Lower lobe of right lung (tissue), 2 donors: ENCODE measurements around the gene PXMP4. TPM values are rescaled to one million over a fixed set of nuclear protein-coding genes. Genes with fewer than 3 reads are reported as not detected.
A peak's percentile ranks its signal among the peaks of the same experiment; 100 is the strongest.

Experiments used
- ATAC-seq, 2 donors: fragments of 200-7000 bp; cut with Tn5 transposase; one replicate each; pipeline ENCODE4 v1.9.1; 2020 to 2022; ENCODE audit warnings: mild to moderate bottlenecking in 2 of 2, moderate library complexity in 2 of 2
- DNase-seq: peaks from one replicate; pipeline ENCODE4 v3.0.0-alpha.2; 2020
- H3K27ac ChIP-seq: fragments of 200-600 bp; one replicate; pipeline ENCODE4 v1.8.0; 2022
- H3K27me3 ChIP-seq: fragments of 200-600 bp; one replicate; pipeline ENCODE4 v1.8.0; 2022; ENCODE audit warnings: low read depth
- H3K36me3 ChIP-seq: fragments of 200-600 bp; one replicate; pipeline ENCODE4 v1.8.0; 2022; ENCODE audit warnings: mild to moderate bottlenecking
- H3K4me1 ChIP-seq: fragments of 200-600 bp; one replicate; pipeline ENCODE4 v1.8.0; 2022
- H3K4me3 ChIP-seq: fragments of 200-600 bp; one replicate; pipeline ENCODE4 v1.8.0; 2022; ENCODE audit warnings: mild to moderate bottlenecking
- H3K9me3 ChIP-seq: fragments of 200-600 bp; one replicate; pipeline ENCODE4 v1.8.0; 2022
- intact Hi-C: fragments of 100-400 bp; cut with DNase I; formaldehyde crosslinking; loops from one replicate; pipeline ENCODE4 v1.11.0; 2022
- total RNA-seq: library from RNA; stranded (reverse); fragmentation: NEBNext Ultra II Directional; extraction: Animal tissue kit (Norgen Biotek cat#: 25700); gene quantifications from one replicate; pipeline ENCODE4 v1.2.1, GENCODE V29; 2021
- TF ChIP-seq, protein P1 (sequence below): fragments of 200-600 bp; IDR thresholded peaks from one replicate; pipeline ENCODE4 v1.8.0; 2022; ENCODE audit warnings: antibody characterized with exemption, mild to moderate bottlenecking
- donor health status: DM: no; HTN: yes; CAD: no; lungs with severe emphysema.

Gene PXMP4
- total RNA-seq, 1 donor from 2014 or later = 60.5 TPM

DNA sequence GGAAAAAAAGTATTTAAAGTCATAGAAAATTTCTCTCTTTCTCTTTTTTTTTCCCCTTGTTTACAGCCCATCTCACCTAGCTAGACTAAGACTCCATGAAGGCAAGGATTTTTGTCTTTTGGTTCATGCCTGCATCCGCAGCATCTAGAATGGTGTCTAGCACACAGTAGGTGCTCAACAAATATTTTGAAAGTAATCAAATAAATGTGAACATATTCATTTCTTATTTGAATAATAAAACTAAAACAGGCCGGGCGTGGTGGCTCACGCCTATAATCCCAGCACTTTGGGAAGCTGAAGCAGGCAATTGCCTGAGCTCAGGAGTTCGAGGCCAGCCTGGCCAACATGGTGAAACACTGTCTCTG is 7.0 kb upstream of the PXMP4 start:
- Histone ChIP-seq H3K4me3 (no peak overlapping the region), H3K36me3 (no peaks in the 10 kb centered on the region), H3K4me1 (no peaks in the 10 kb centered on the region), H3K27ac (no peak overlapping the region), H3K27me3 (no peaks in the 10 kb centered on the region), H3K9me3 (no peaks in the 10 kb centered on the region)
- DNase-seq (no peak), ATAC-seq (no peak)
- TF ChIP-seq, protein P1, sequence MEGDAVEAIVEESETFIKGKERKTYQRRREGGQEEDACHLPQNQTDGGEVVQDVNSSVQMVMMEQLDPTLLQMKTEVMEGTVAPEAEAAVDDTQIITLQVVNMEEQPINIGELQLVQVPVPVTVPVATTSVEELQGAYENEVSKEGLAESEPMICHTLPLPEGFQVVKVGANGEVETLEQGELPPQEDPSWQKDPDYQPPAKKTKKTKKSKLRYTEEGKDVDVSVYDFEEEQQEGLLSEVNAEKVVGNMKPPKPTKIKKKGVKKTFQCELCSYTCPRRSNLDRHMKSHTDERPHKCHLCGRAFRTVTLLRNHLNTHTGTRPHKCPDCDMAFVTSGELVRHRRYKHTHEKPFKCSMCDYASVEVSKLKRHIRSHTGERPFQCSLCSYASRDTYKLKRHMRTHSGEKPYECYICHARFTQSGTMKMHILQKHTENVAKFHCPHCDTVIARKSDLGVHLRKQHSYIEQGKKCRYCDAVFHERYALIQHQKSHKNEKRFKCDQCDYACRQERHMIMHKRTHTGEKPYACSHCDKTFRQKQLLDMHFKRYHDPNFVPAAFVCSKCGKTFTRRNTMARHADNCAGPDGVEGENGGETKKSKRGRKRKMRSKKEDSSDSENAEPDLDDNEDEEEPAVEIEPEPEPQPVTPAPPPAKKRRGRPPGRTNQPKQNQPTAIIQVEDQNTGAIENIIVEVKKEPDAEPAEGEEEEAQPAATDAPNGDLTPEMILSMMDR = no peak
- intact Hi-C loops = no loop called here

DNA sequence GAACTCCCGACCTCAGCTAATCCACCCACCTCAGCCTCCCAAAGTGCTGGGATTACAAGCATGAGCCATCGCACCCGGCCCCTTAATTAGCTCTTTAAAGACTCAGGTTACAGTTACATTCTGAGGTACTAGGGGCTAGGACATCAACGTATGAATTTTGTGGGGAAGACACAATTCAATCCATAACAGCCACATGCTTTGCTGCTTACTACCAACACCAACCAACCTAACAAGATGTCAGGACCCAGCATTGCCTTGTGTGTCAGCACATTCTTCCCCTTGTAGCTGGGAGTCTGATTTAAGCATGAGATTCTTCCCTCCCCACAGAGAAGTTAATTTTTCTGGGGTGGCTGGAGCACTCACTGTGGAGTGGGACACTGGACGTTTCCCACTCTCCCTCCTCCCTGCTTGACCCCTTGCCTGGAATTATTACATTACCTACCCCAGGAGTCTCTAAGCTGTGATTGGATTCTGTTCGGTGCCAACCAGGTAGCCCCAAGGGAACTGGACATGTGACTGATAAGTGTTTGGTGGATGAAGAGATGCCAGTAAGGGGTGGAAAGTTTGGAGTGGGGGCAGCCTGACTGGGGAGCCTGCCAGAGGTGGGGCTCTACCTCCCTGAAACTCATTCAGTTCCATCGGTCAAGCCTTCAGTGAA is 5.6 kb upstream of the PXMP4 start:
- TF ChIP-seq, protein P1 = no peak
- no peak overlapping the region for H3K4me3 ChIP-seq
- H3K36me3 ChIP-seq = no peaks in the 10 kb centered on the region
- intact Hi-C loops = no loop called here
- no peaks in the 10 kb centered on the region for H3K9me3 ChIP-seq
- peaks cover 3% of the 10 kb centered on the region for H3K4me1 ChIP-seq
- peak overlapping the region; percentile 62 for H3K27ac ChIP-seq
- DNase-seq = no peak
- H3K27me3 ChIP-seq = no peaks in the 10 kb centered on the region
- peak; percentile 45 to 63 for ATAC-seq

DNA sequence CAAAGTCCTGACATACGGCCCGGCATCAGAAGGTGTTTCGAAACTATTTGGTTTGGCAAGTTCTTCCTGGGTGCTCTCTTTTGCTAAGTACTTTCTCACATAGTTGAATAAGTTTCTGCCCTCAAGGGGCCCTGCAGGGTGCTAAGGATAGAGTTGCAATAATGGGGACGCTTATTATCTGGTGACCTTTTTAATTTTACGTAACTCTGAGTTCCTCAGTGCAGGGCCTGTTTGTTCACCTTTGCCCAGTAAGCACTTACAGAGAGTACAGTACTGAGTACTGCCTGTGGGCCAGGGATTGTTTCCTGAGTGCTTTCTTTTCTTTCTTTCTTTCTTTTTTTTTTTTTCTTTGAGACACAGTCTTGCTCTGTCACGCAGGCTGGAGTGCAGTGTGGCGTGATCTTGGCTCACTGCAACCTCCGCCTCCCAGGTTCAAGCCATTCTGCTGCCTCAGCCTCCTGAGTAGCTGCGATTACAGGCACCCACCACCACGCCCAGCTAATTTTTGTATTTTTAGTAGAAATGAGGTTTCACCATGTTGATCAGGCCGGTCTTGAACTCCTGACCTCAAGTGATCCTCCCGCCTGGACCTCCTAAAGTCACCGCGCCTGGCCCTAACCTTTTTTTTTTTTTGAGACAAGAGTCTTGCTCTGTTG is 4.5 kb upstream of the PXMP4 start:
- peak overlapping the region; percentile 62 for H3K27ac ChIP-seq
- TF ChIP-seq, protein P1 = no peak
- ATAC-seq (peak; percentile 85 to 86), DNase-seq (no peak)
- no peak overlapping the region for H3K4me3 ChIP-seq
- H3K4me1 ChIP-seq = peaks cover 9% of the 10 kb centered on the region
- no peaks in the 10 kb centered on the region for H3K27me3 ChIP-seq
- H3K9me3 ChIP-seq = no peaks in the 10 kb centered on the region
- intact Hi-C loops = no loop called here
- H3K36me3 ChIP-seq = no peaks in the 10 kb centered on the region

DNA sequence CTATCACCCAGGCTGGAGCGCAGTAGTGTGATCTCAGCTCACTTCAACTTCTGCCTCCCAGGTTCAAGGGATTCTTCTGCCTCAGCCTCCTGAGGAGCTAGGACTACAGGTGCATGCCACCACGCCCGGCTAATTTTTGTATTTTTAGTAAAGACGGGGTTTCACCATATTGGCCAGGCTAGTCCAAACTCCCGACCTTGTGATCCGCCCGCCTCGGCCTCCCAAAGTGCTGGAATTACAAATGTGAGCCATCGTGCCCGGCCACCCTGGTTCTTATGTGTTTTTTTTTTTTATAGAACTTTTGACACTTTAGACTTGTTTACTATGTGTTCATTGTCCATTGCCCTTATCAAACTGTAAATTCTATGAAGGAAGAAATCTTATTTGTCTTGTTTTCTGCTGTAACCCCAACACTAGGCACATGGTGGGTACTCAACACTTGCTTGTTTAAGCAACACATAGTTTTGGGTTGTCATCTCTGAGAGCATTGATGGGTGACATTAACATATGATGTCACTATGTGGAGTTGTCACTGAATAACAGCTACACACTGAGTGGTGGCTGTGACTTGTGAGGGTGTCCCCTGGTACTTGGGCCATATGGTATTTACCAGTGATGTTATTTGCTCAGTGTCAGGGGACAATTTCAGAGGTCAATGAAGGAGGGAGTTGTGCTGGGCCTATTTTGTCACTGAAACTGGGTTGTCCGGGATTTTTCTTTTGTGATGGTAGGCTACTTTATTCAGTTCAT is 1.5 kb upstream of the PXMP4 start:
- intact Hi-C loops = no loop called here
- TF ChIP-seq, protein P1 = no peak
- H3K36me3 ChIP-seq = no peaks in the 10 kb centered on the region

DNA sequence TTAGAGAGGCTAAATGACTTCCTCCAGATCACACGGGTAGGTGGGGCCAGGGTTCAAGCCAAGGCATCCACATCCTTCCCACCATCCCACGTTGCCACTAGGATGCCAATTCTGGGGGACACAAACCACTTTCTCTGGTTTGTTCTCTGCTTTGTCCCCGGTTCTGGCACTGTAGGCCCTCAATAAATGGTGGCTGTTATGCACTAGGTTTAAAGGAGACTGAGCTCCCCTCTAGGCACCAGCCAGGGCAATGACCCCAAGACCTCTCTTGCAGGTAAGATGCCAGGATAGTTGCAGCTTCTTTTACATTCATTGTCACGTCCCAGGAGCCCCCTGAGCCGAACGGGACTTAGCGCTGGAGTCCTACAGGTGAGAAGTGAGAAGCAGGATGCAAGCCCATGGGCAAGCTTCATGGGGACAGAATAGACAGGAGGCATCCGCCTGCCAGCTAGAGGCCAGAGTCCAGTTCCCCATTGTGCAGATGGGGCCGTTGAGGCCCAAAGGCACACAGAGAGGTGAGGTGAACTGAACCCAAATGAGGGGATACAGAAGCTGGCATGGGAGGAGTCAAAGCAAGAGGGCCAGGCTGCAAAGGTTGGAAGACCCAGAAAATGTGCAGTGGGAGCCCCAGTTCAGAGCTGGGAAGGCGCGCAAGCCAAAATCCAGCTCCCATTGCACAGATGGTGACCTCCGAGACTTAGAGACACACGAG is 677 bp downstream of the PXMP4 start:
- intact Hi-C loops = no loop called here
- no peaks in the 10 kb centered on the region for H3K9me3 ChIP-seq
- TF ChIP-seq, protein P1 = no peak
- peaks cover 21% of the 10 kb centered on the region for H3K4me1 ChIP-seq
- H3K36me3 ChIP-seq = peaks cover 9% of the 10 kb centered on the region
- no peak for DNase-seq
- H3K27me3 ChIP-seq = no peaks in the 10 kb centered on the region
- peak overlapping the region; percentile 92 for H3K4me3 ChIP-seq
- peak overlapping the region; percentile 84 for H3K27ac ChIP-seq
- ATAC-seq = no peak

More for the DNA sequence above, 1.5 kb upstream of the PXMP4 start:
- DNase-seq = no peak
- no peak overlapping the region for H3K4me3 ChIP-seq
- no peaks in the 10 kb centered on the region for H3K9me3 ChIP-seq
- ATAC-seq = no peak
- peaks cover 21% of the 10 kb centered on the region for H3K4me1 ChIP-seq
- no peak overlapping the region for H3K27ac ChIP-seq
- no peaks in the 10 kb centered on the region for H3K27me3 ChIP-seq
